ENCODE results near the gene CNTN5. TPM values are rescaled to one million over a fixed set of nuclear protein-coding genes. Genes with fewer than 3 reads are reported as not detected.
A peak's percentile ranks its signal among the peaks of the same experiment; 100 is the strongest.

CNTN5 gene
- total RNA-seq = not detected in 2 replicates

- Mint-ChIP-seq H3K27me3 (peaks cover 12% of the 10 kb centered on the region), H3K4me3 (no peak within 1 kb of the TSS), H3K27ac (no peak within 1 kb of the TSS), H3K36me3 (ENCODE audit: low read depth) (no peaks in the 10 kb centered on the region), H3K4me1 (peaks cover 5% of the 10 kb centered on the region), H3K9me3 (no peaks in the 10 kb centered on the region)
- ChIA-PET CTCF (no interaction called here), POLR2A (no interaction called here)
- ATAC-seq (ENCODE audit: low read depth) (no peak), DNase-seq (no peak)
- intact Hi-C loops (cut with micrococcal nuclease) = no loop called here
- TF ChIP-seq CTCF (IDR thresholded peaks at IDR 0.05) = no peak
These were observed at the start of gene CNTN5 for GRCh38 chr11:99020352-99021225. Gene CNTN5 (plus strand): TSS chr11:99020949.

GRCh38 chr11:98979205-98979604 is 41.5 kb upstream of the CNTN5 start:
- ChIA-PET POLR2A (no interaction called here), CTCF (no interaction called here)
- intact Hi-C loops (cut with micrococcal nuclease) = no loop called here
- no peaks in the 10 kb centered on the region for H3K27me3 Mint-ChIP-seq
- no peak for ATAC-seq (ENCODE audit: low read depth)
- no peak overlapping the region for H3K4me3 Mint-ChIP-seq
- H3K27ac Mint-ChIP-seq = no peak overlapping the region
- no peak for TF ChIP-seq CTCF (IDR thresholded peaks at IDR 0.05)
- H3K36me3 Mint-ChIP-seq (ENCODE audit: low read depth) = no peaks in the 10 kb centered on the region
- no peak for DNase-seq
- H3K9me3 Mint-ChIP-seq = peaks cover 2% of the 10 kb centered on the region
- H3K4me1 Mint-ChIP-seq = no peaks in the 10 kb centered on the region

GRCh38 chr11:99015634-99016454 is 4.9 kb upstream of the CNTN5 start:
- intact Hi-C loops (cut with micrococcal nuclease) = loop anchor here (5.0 kb wide), 1 partner anchor 1916 kb away; no protein-coding TSS in a partner anchor
- H3K4me1 Mint-ChIP-seq = peaks cover 5% of the 10 kb centered on the region
- peak; percentile 97 for TF ChIP-seq CTCF (IDR thresholded peaks at IDR 0.05)
- ChIA-PET CTCF (interaction anchor here (0.6 to 1.1 kb wide), 2 partner anchors 10 to 552 kb away, joined by 3 to 5 read pairs; no protein-coding TSS in a partner anchor), POLR2A (no interaction called here)
- ATAC-seq (ENCODE audit: low read depth) (peak; percentile 60), DNase-seq (no peak)
- H3K9me3 Mint-ChIP-seq = no peaks in the 10 kb centered on the region
- no peak overlapping the region for H3K27ac Mint-ChIP-seq
- no peak overlapping the region for H3K4me3 Mint-ChIP-seq
- H3K36me3 Mint-ChIP-seq (ENCODE audit: low read depth) = no peaks in the 10 kb centered on the region
- peaks cover 10% of the 10 kb centered on the region for H3K27me3 Mint-ChIP-seq

- DNase-seq (no peak), ATAC-seq (ENCODE audit: low read depth) (no peak)
- Mint-ChIP-seq H3K36me3 (ENCODE audit: low read depth) (no peaks in the 10 kb centered on the region), H3K27me3 (peaks cover 12% of the 10 kb centered on the region), H3K27ac (no peak overlapping the region), H3K4me3 (no peak overlapping the region), H3K9me3 (no peaks in the 10 kb centered on the region), H3K4me1 (peaks cover 5% of the 10 kb centered on the region)
- ChIA-PET POLR2A (no interaction called here), CTCF (no interaction called here)
- intact Hi-C loops (cut with micrococcal nuclease) = loop anchor here (5.0 kb wide), 1 partner anchor 1913 kb away; no protein-coding TSS in a partner anchor
- no peak for TF ChIP-seq CTCF (IDR thresholded peaks at IDR 0.05)
These were observed 1.1 kb upstream of the CNTN5 start for GRCh38 chr11:99019696-99020095.

- no peak for TF ChIP-seq CTCF (IDR thresholded peaks at IDR 0.05)
- no peaks in the 10 kb centered on the region for H3K27me3 Mint-ChIP-seq
- H3K4me1 Mint-ChIP-seq = no peaks in the 10 kb centered on the region
- H3K4me3 Mint-ChIP-seq = no peak overlapping the region
- DNase-seq (no peak), ATAC-seq (ENCODE audit: low read depth) (no peak)
- CTCF ChIA-PET = no interaction called here
- POLR2A ChIA-PET = no interaction called here
- intact Hi-C loops (cut with micrococcal nuclease) = no loop called here
- peaks cover 2% of the 10 kb centered on the region for H3K9me3 Mint-ChIP-seq
- H3K36me3 Mint-ChIP-seq (ENCODE audit: low read depth) = no peaks in the 10 kb centered on the region
- H3K27ac Mint-ChIP-seq = no peak overlapping the region
These were observed 16.3 kb downstream of the CNTN5 start for GRCh38 chr11:99037057-99037456.

Measured in activated B cell treated with CpG ODN at 0.5 μM for 24 hours (primary cell).